Hepatocyte (in vitro differentiated cells): Measurements from ENCODE around the gene ITPR1.

ENCODE experiments used
- CTCF ChIP-seq: fragments of 200-600 bp; sonication (generic); IDR thresholded peaks from 2 replicates; pipeline ENCODE4 v1.5.1; 2016; ENCODE audit warnings: antibody characterized with exemption, mild to moderate bottlenecking; ENCODE audit not compliant: poor library complexity
- EZH2 ChIP-seq: fragments of 200-600 bp; sonication (generic); IDR thresholded peaks from 2 replicates; pipeline ENCODE4 v1.6.1; 2016; ENCODE audit warnings: antibody characterized with exemption, mild to moderate bottlenecking, borderline replicate concordance

DNA sequence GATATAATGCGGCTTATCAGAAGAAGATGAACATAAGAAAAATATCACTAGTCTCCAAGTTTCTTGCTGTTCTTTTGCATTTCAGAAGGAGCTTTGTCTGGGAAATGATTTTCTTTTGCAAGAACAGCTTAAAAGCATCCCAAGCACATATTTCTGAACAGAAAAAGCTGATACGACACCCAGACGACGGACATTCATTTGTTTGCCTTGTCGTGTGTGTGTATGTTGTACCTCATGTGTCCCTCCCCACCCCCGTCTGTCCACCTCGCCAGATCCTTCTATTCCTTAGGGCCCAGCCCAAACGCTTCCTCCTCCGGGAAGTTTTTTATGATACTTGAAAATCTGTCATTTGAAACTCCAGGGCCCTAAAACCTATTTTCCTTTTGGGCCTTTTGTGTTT, 8.8 kb downstream of the ITPR1 start:
- TF ChIP-seq CTCF: no peak
- no peak for TF ChIP-seq EZH2
